ENCODE results near the gene USP22.

Gene USP22

DNA sequence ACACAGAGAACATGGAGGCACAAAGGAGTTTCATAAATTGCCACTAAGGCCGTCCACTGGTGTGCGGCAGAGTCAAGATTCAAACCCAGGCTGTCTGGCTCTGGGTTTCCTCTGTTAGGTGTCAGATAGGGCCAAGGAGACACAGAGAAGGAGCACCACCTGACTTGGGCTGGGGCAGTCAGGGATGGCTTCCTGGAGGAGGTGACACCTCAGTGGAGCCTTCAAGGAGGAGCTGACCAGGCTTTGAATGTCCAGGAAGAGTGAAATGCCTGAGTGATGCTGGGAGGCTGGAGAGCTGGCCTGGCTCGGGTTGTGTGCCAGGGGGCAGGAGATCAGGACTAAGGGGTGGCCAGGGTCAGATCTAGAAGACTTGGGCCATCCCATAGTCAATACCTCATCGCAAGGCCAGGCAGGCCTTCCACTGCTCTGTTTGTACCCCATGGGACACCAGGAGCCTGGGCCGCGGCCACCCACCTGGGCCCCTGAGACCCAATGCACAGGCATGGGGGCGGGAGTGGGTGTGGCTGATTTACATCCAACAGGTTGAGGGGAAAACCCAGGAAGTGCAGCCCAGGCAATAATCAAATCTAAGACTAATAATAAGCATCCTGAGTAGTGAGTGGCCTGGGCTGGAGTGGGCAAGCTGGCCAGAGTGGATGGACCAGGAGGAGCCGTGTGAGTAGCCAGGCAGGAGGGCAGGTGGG lies 73.7 kb downstream of the USP22 start:
- TF ChIP-seq, protein P1, sequence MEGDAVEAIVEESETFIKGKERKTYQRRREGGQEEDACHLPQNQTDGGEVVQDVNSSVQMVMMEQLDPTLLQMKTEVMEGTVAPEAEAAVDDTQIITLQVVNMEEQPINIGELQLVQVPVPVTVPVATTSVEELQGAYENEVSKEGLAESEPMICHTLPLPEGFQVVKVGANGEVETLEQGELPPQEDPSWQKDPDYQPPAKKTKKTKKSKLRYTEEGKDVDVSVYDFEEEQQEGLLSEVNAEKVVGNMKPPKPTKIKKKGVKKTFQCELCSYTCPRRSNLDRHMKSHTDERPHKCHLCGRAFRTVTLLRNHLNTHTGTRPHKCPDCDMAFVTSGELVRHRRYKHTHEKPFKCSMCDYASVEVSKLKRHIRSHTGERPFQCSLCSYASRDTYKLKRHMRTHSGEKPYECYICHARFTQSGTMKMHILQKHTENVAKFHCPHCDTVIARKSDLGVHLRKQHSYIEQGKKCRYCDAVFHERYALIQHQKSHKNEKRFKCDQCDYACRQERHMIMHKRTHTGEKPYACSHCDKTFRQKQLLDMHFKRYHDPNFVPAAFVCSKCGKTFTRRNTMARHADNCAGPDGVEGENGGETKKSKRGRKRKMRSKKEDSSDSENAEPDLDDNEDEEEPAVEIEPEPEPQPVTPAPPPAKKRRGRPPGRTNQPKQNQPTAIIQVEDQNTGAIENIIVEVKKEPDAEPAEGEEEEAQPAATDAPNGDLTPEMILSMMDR (IDR thresholded peaks at IDR 0.05; ENCODE audit: low read depth, low read length), result no peak
- H3K4me3 ChIP-seq (ENCODE audit: low read depth, low read length), result no peak overlapping the region

DNA sequence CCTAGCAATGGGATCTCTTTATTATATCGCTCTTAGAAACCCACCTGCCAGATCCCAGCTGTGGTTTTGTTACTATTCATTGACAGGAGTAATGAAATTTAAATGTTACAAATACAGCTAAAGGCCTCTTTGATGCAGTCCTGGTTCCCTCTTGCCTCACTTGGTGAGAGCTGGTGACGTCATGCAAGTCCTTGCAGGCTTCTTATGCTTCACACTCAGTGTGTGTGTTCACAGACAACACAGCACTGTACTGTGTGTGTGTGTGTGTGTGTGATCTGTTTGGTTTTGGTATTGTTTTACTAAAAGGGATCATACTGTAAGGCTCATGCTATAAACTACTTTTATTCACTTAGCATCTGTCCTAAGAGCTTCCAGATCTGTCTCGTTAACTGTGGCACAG lies 75.0 kb downstream of the USP22 start:
- TF ChIP-seq, protein P1 (IDR thresholded peaks at IDR 0.05; ENCODE audit: low read depth, low read length), result no peak
- H3K4me3 ChIP-seq (ENCODE audit: low read depth, low read length), result no peak overlapping the region

DNA sequence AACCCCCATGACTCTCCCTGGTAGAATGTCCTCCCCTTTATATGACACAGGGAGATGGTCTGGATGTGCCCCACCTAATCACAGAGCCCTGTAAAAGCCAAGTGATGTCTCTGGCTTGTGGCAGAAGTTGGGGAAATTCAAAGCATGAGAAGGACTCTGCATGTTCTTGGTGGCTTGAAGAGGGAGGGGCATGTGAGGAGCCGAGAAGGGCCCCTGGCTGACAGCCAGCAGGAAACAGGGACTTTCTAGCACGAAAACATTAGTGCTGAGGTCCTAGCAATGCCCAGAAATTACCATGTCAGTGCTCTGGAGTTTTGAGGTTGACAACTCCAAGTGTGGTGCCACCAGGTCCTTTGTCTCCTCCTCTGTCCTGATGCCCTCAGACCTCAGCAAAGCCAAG lies 75.9 kb downstream of the USP22 start:
- H3K4me3 ChIP-seq (ENCODE audit: low read depth, low read length), result no peak overlapping the region
- TF ChIP-seq, protein P1 (IDR thresholded peaks at IDR 0.05; ENCODE audit: low read depth, low read length), result no peak

DNA sequence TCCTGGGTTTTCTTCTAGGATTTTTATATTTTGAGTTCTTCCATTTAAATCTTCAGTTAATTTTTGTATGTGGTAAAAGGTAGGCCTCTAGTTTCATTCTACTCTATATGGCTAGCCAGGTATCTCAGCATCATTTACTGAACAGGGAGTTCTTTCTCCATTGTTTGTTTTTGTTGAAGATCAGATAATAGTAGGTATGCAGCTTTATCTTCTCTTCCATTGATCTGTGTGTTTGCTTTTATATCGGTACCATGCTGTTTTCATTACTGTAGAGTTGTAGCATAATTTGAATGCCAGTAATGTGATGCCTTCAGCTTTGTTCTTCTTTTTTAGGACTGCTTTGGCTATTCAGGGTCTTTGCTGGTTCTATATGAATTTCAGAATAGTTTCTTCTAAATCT lies 77.3 kb downstream of the USP22 start:
- TF ChIP-seq, protein P1 (IDR thresholded peaks at IDR 0.05; ENCODE audit: low read depth, low read length), result no peak
- H3K4me3 ChIP-seq (ENCODE audit: low read depth, low read length), result no peak overlapping the region

DNA sequence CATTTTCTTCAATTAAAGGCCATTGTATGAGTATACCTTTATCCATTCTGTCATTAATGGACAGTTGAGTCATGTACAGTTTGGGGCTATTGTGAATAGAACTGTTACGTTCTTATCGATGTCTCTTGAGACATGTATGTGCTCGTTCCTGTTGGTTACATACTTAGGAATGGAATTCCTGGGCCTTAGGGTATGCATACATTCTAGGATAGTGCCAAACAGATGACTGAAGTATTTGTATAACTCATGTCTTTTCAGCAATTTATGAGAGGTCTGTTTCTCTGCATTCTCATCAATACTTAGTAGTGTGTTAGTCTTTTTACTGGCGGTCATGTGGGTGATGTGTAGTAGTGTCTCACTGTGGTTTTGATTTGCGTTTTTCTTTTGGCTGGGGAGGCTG lies 81.2 kb downstream of the USP22 start:
- H3K4me3 ChIP-seq (ENCODE audit: low read depth, low read length), result no peak overlapping the region
- TF ChIP-seq, protein P1 (IDR thresholded peaks at IDR 0.05; ENCODE audit: low read depth, low read length), result no peak

DNA sequence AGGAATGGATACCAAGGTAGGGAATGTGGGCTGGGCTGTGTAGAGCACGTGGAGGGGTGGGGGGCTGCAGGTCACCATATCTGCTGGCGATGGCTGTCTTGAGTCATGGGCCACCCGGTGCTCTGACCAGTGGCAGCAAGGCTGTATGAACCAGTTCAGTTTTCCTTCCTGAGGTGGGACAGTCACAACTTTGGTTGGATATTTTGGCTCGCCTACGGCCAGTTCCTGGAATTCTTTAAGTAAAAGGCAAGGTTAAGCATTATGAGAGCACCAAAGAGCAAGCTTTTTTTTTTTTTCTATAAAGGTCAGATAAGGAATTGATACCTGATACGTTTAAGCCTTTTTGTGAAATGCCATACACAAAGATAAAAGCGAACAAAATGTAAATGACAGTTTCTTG lies 81.9 kb downstream of the USP22 start:
- H3K4me3 ChIP-seq (ENCODE audit: low read depth, low read length), result no peak overlapping the region
- TF ChIP-seq, protein P1 (IDR thresholded peaks at IDR 0.05; ENCODE audit: low read depth, low read length), result no peak

DNA sequence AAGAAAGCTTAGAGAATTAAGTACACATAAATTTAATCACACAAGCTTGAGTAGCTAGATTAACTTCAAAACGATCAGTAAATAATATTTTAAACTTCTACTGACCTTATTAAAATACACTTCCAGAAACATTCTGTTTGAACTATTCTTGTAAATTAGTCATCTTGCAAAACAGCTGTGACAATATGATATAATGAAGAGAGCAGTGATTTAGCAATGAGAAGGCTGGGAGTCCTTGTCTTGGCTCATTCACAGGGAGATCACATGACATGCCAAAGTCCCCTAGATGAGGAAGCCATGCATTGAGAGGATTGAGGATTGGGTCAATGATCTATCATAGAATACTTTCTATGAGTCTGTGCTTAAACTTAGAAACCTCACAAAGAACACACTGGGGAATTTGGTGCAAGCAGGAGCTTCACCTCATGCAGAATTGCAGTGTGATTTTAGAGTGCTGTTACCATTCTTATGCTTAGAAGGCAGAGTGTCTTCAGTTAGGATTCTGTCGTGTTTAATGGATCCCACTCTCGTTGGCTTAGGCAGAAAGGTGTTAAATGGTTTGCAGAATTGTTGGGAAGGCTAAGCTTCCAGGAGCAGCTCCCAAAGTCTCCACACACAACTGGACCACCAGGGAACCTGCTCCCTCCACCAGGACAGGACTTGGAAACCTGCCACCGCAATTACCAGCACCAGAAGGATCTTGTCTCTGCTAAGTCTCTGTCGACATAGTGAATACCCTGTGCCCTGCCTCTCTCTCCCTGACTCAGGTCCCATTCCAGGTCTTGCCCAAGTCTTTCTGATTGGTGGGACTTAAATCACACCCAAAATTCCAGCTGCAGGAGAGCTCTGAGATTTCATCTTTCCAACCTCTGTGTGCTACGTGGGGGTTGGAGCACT lies 87.1 kb downstream of the USP22 start:
- H3K4me3 ChIP-seq (ENCODE audit: low read depth, low read length), result no peak overlapping the region
- TF ChIP-seq, protein P1 (IDR thresholded peaks at IDR 0.05; ENCODE audit: low read depth, low read length), result no peak
